Measurements from ENCODE around the gene KLHDC7A. TPM values are rescaled to one million over a fixed set of nuclear protein-coding genes. Genes with fewer than 3 reads are reported as not detected.

Gene KLHDC7A
- polyA plus RNA-seq, 1 donor from 2014 or later: 0.04 TPM

GRCh38 chr1:18452550-18452949 lies 28.2 kb upstream of the KLHDC7A start:
- Histone ChIP-seq H2AFZ (ENCODE audit: low read depth, low read length) (no peak overlapping the region), H3K27ac (ENCODE audit: low read length) (no peak overlapping the region), H3K9me2 (ENCODE audit: insufficient read depth, low read length) (no peaks in the 10 kb centered on the region), H3K36me3 (ENCODE audit: insufficient read depth, low read length) (no peaks in the 10 kb centered on the region), H3F3A (ENCODE audit: insufficient read depth, low read length, poor library complexity, severe bottlenecking) (no peaks in the 10 kb centered on the region), H3K79me2 (replicated peaks; ENCODE audit: insufficient read depth, low read length) (no peaks in the 10 kb centered on the region), H3K4me3 (ENCODE audit: low read length) (no peak overlapping the region), H3K27me3 (ENCODE audit: insufficient read depth, low read depth, low read length) (no peaks in the 10 kb centered on the region), H3K9ac (ENCODE audit: low read length) (no peak overlapping the region), H4K20me1 (ENCODE audit: insufficient read depth) (no peaks in the 10 kb centered on the region), H3K4me2 (ENCODE audit: low read length) (no peak overlapping the region), H3K9me3 (ENCODE audit: low read length) (no peaks in the 10 kb centered on the region)
- TF ChIP-seq EZH2 (IDR thresholded peaks at IDR 0.05; ENCODE audit: borderline replicate concordance, insufficient read depth, low read length, poor library complexity, severe bottlenecking): no peak
- TF ChIP-seq CTCF (IDR thresholded peaks at IDR 0.05; ENCODE audit: poor library complexity, severe bottlenecking): no peak
- TF ChIP-seq RAD21 (conservative IDR thresholded peaks at IDR 0.05): no peak

- H3K27ac ChIP-seq (ENCODE audit: low read length): peak overlapping the region; percentile 24
- TF ChIP-seq CTCF (IDR thresholded peaks at IDR 0.05; ENCODE audit: poor library complexity, severe bottlenecking) (no peak), POLR2AphosphoS5 (IDR thresholded peaks at IDR 0.05) (peak; percentile 81), SMC3 (conservative IDR thresholded peaks at IDR 0.05; ENCODE audit: poor library complexity) (peak; percentile 21), EZH2 (IDR thresholded peaks at IDR 0.05; ENCODE audit: borderline replicate concordance, insufficient read depth, low read length, poor library complexity, severe bottlenecking) (no peak), EP300 (conservative IDR thresholded peaks at IDR 0.05; ENCODE audit: poor library complexity, severe bottlenecking) (peak; percentile 43)
- TF ChIP-seq, protein P1, sequence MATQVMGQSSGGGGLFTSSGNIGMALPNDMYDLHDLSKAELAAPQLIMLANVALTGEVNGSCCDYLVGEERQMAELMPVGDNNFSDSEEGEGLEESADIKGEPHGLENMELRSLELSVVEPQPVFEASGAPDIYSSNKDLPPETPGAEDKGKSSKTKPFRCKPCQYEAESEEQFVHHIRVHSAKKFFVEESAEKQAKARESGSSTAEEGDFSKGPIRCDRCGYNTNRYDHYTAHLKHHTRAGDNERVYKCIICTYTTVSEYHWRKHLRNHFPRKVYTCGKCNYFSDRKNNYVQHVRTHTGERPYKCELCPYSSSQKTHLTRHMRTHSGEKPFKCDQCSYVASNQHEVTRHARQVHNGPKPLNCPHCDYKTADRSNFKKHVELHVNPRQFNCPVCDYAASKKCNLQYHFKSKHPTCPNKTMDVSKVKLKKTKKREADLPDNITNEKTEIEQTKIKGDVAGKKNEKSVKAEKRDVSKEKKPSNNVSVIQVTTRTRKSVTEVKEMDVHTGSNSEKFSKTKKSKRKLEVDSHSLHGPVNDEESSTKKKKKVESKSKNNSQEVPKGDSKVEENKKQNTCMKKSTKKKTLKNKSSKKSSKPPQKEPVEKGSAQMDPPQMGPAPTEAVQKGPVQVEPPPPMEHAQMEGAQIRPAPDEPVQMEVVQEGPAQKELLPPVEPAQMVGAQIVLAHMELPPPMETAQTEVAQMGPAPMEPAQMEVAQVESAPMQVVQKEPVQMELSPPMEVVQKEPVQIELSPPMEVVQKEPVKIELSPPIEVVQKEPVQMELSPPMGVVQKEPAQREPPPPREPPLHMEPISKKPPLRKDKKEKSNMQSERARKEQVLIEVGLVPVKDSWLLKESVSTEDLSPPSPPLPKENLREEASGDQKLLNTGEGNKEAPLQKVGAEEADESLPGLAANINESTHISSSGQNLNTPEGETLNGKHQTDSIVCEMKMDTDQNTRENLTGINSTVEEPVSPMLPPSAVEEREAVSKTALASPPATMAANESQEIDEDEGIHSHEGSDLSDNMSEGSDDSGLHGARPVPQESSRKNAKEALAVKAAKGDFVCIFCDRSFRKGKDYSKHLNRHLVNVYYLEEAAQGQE (IDR thresholded peaks at IDR 0.05; ENCODE audit: borderline replicate concordance): peak; percentile 65
These were observed 22.3 kb upstream of the KLHDC7A start for GRCh38 chr1:18458133-18459092.

More at GRCh38 chr1:18458133-18459092, 22.3 kb upstream of the KLHDC7A start:
- H3K36me3 ChIP-seq (ENCODE audit: insufficient read depth, low read length): no peaks in the 10 kb centered on the region
- no peak overlapping the region for H3K4me3 ChIP-seq (ENCODE audit: low read length)
- H2AFZ ChIP-seq (ENCODE audit: low read depth, low read length): no peak overlapping the region
- no peaks in the 10 kb centered on the region for H4K20me1 ChIP-seq (ENCODE audit: insufficient read depth)
- H3F3A ChIP-seq (ENCODE audit: insufficient read depth, low read length, poor library complexity, severe bottlenecking): no peaks in the 10 kb centered on the region
- H3K9ac ChIP-seq (ENCODE audit: low read length): no peak overlapping the region
- H3K9me3 ChIP-seq (ENCODE audit: low read length): no peaks in the 10 kb centered on the region
- H3K4me2 ChIP-seq (ENCODE audit: low read length): no peak overlapping the region
- H3K27me3 ChIP-seq (ENCODE audit: insufficient read depth, low read depth, low read length): no peaks in the 10 kb centered on the region
- no peaks in the 10 kb centered on the region for H3K79me2 ChIP-seq (replicated peaks; ENCODE audit: insufficient read depth, low read length)
- no peaks in the 10 kb centered on the region for H3K9me2 ChIP-seq (ENCODE audit: insufficient read depth, low read length)
